ENCODE results near the gene RTEL1. TPM values are rescaled to one million over a fixed set of nuclear protein-coding genes. Genes with fewer than 3 reads are reported as not detected.
"Not testable (repeated sequence)": the region's sequence is repeated elsewhere in the genome, so short reads cannot be mapped to it uniquely, and the experiment has no call there.

RTEL1 gene
- total and polyA plus RNA-seq, 3 donors from 2014 or later: 34.2 to 84.6 (median 56.8) TPM

GRCh38 chr20:63656451-63656850, 1.7 kb upstream of the RTEL1 start:
- H3K4me1 ChIP-seq: peaks cover 27% of the 10 kb centered on the region
- no peaks in the 10 kb centered on the region for H3K27me3 ChIP-seq
- TF ChIP-seq POLR2A (IDR thresholded peaks at IDR 0.05) (no peak), CTCF (IDR thresholded peaks at IDR 0.05) (no peak)
- DNase-seq: no peak
- H3K4me3 ChIP-seq: no peak overlapping the region
- no peaks in the 10 kb centered on the region for H3K9me3 ChIP-seq
- 86 to 94% methylated on average over 3 of the region's 3 CpGs for WGBS, 2 donors
- intact Hi-C loops (cut with DNase I; ENCODE audit: low total_unique reads): no loop called here
- H3K36me3 ChIP-seq (ENCODE audit: low read depth, missing control alignments): no peaks in the 10 kb centered on the region
- no peak overlapping the region for H3K27ac ChIP-seq

GRCh38 chr20:63657260-63657936, 714 bp upstream of the RTEL1 start:
- Histone ChIP-seq H3K9me3 (no peaks in the 10 kb centered on the region), H3K36me3 (ENCODE audit: low read depth, missing control alignments) (no peaks in the 10 kb centered on the region), H3K27me3 (no peaks in the 10 kb centered on the region), H3K4me3 (peak overlapping the region; percentile 69), H3K4me1 (peaks cover 23% of the 10 kb centered on the region), H3K27ac (peak overlapping the region; percentile 82 to 84)
- 16% methylated on average over 3 to 31 of the region's 31 CpGs for WGBS, 2 donors
- TF ChIP-seq CTCF (IDR thresholded peaks at IDR 0.05) (no peak), POLR2A (IDR thresholded peaks at IDR 0.05) (no peak)
- intact Hi-C loops (cut with DNase I; ENCODE audit: low total_unique reads): no loop called here
- peak; percentile 42 for DNase-seq

- Histone ChIP-seq H3K4me3 (peak overlapping the region; percentile 69), H3K4me1 (peaks cover 20% of the 10 kb centered on the region), H3K27ac (peak overlapping the region; percentile 82 to 84), H3K9me3 (no peaks in the 10 kb centered on the region), H3K36me3 (ENCODE audit: low read depth, missing control alignments) (no peaks in the 10 kb centered on the region), H3K27me3 (no peaks in the 10 kb centered on the region)
- intact Hi-C loops (cut with DNase I; ENCODE audit: low total_unique reads): no loop called here
- no peak for DNase-seq
- 2 to 4% methylated on average over 18 to 20 of the region's 25 CpGs for WGBS, 2 donors
- no peak for TF ChIP-seq CTCF (IDR thresholded peaks at IDR 0.05)
- TF ChIP-seq POLR2A (IDR thresholded peaks at IDR 0.05): no peak
Measured at GRCh38 chr20:63658749-63659187, 656 bp downstream of the RTEL1 start.

GRCh38 chr20:63659370-63659769, 1.3 kb downstream of the RTEL1 start:
- Histone ChIP-seq H3K27me3 (no peaks in the 10 kb centered on the region), H3K27ac (peak overlapping the region in 1 of 2 donors; percentile 82), H3K36me3 (ENCODE audit: low read depth, missing control alignments) (no peaks in the 10 kb centered on the region), H3K9me3 (no peaks in the 10 kb centered on the region), H3K4me3 (no peak overlapping the region), H3K4me1 (peaks cover 16% of the 10 kb centered on the region)
- WGBS, 2 donors: 28 to 46% methylated on average over 13 of the region's 13 CpGs
- TF ChIP-seq CTCF (IDR thresholded peaks at IDR 0.05) (no peak), POLR2A (IDR thresholded peaks at IDR 0.05) (no peak)
- no peak for DNase-seq
- intact Hi-C loops (cut with DNase I; ENCODE audit: low total_unique reads): no loop called here

- H3K36me3 ChIP-seq (ENCODE audit: low read depth, missing control alignments); intact Hi-C loops (cut with DNase I; ENCODE audit: low total_unique reads): not testable (repeated sequence)
- 90 to 92% methylated on average over 10 of the region's 10 CpGs for WGBS, 2 donors
Measured at GRCh38 chr20:63660174-63660573, 2.1 kb downstream of the RTEL1 start.

More at GRCh38 chr20:63660174-63660573, 2.1 kb downstream of the RTEL1 start:
- peaks cover 16% of the 10 kb centered on the region for H3K4me1 ChIP-seq
- H3K9me3 ChIP-seq, H3K4me3 ChIP-seq, H3K27me3 ChIP-seq, DNase-seq, H3K27ac ChIP-seq: not testable (repeated sequence)

Measured in testis (tissue), 3 donors.